Left ventricle myocardium inferior (tissue), 1 donor: ENCODE results near the gene KIAA1755. TPM values are rescaled to one million over a fixed set of nuclear protein-coding genes. Genes with fewer than 3 reads are reported as not detected.

Experiments used
- DNase-seq: peaks from one replicate; pipeline ENCODE4 v3.0.0-alpha.2; 2020
- H3K27ac ChIP-seq: fragments of 200-600 bp; replicated peaks from 2 replicates; pipeline ENCODE4 v1.8.0; 2021
- H3K27me3 ChIP-seq: fragments of 200-600 bp; 2 replicates; pipeline ENCODE4 v1.8.0; 2021; ENCODE audit warnings: low read depth
- H3K36me3 ChIP-seq: fragments of 200-600 bp; 2 replicates; pipeline ENCODE4 v1.8.0; 2021
- H3K4me1 ChIP-seq: fragments of 200-600 bp; 2 replicates; pipeline ENCODE4 v1.8.0; 2021
- H3K4me3 ChIP-seq: fragments of 200-600 bp; 2 replicates; pipeline ENCODE4 v1.8.0; 2021; ENCODE audit warnings: mild to moderate bottlenecking, moderate library complexity
- H3K9me3 ChIP-seq: fragments of 200-600 bp; replicated peaks from 2 replicates; pipeline ENCODE4 v1.8.0; 2021
- intact Hi-C: fragments of 100-400 bp; cut with micrococcal nuclease; formaldehyde crosslinking; loops from one replicate; pipeline ENCODE4 v1.11.0; 2022
- total RNA-seq: library from RNA; stranded (reverse); fragmentation: NEBNext Ultra II Directional; extraction: Animal tissue kit (Norgen Biotek cat#: 25700); gene quantifications from one replicate; pipeline ENCODE4 v1.2.1, GENCODE V29; 2021
- TF ChIP-seq, protein P1 (sequence below): fragments of 200-600 bp; IDR thresholded peaks from 2 replicates; pipeline ENCODE4 v1.8.0; 2021; ENCODE audit warnings: antibody characterized with exemption, mild to moderate bottlenecking, borderline replicate concordance
- donor health status: DM: no; HTN: yes; CAD: no; lungs with severe emphysema.

Gene KIAA1755
- total RNA-seq, 1 donor from 2014 or later: 7.1 TPM

GRCh38 chr20:38226553-38226952 lies 34.0 kb downstream of the KIAA1755 start:
- intact Hi-C loops: no loop called here
- H3K9me3 ChIP-seq: no peaks in the 10 kb centered on the region
- no peak overlapping the region for H3K27ac ChIP-seq

DNA sequence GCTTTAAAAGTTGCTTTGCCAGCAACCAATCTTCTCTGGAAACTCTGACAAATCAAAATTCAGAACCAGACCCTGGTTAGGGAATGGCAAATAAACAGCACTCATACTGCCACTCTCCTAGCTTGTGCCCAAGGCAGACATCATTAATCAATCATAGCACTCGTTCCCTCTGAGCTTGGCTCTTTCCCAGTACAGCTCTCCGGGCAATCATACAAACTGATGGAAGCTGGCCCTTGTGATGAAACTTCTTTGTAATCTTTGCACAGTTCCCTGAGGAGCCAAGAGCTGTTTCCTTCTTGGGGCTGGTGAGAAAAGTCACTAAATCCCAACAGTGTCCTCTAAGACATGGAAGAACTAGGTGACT lies 34.7 kb downstream of the KIAA1755 start:
- Histone ChIP-seq H3K4me3 (no peak overlapping the region), H3K36me3 (no peaks in the 10 kb centered on the region)

More at GRCh38 chr20:38226553-38226952, 34.0 kb downstream of the KIAA1755 start:
- TF ChIP-seq, protein P1, sequence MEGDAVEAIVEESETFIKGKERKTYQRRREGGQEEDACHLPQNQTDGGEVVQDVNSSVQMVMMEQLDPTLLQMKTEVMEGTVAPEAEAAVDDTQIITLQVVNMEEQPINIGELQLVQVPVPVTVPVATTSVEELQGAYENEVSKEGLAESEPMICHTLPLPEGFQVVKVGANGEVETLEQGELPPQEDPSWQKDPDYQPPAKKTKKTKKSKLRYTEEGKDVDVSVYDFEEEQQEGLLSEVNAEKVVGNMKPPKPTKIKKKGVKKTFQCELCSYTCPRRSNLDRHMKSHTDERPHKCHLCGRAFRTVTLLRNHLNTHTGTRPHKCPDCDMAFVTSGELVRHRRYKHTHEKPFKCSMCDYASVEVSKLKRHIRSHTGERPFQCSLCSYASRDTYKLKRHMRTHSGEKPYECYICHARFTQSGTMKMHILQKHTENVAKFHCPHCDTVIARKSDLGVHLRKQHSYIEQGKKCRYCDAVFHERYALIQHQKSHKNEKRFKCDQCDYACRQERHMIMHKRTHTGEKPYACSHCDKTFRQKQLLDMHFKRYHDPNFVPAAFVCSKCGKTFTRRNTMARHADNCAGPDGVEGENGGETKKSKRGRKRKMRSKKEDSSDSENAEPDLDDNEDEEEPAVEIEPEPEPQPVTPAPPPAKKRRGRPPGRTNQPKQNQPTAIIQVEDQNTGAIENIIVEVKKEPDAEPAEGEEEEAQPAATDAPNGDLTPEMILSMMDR: no peak
- H3K36me3 ChIP-seq: no peaks in the 10 kb centered on the region
- no peak overlapping the region for H3K4me3 ChIP-seq
- peaks cover 4% of the 10 kb centered on the region for H3K27me3 ChIP-seq
- DNase-seq: no peak
- H3K4me1 ChIP-seq: peaks cover 5% of the 10 kb centered on the region

DNA sequence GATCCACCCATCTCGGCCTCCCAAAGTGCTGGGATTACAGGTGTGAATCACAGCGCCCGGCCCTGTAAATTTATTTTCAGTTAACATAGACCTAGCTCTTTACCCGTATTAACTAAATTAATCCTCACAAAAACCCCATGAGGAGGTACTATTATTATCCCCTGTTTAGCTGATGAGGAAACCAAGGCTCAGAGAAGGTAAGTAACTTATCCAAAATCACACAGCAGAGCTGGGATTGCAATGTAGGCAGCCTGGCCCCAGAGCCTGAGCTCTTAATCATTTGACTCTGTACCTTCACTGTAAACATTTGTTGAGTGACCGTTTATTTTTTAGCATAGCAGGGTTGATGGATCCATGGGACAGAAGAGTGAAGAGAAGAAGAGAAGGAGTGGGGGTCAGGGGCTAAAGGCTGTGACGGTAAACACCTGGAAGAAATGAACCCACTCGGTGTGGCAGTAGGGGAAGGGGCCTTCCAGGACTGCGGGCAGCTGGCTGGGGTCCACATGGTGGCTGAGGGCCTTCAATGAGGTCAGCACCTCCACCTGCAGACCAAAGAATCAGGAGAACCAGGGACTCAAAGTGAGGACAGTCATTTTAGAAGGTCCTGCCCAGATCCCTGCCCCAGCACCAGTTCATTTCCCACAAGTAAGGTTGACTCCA lies 35.2 kb downstream of the KIAA1755 start:
- Histone ChIP-seq H3K27ac (no peak overlapping the region), H3K36me3 (no peaks in the 10 kb centered on the region), H3K4me3 (no peak overlapping the region), H3K4me1 (peaks cover 4% of the 10 kb centered on the region), H3K27me3 (no peaks in the 10 kb centered on the region), H3K9me3 (no peaks in the 10 kb centered on the region)
- DNase-seq: no peak
- TF ChIP-seq, protein P1: no peak
- intact Hi-C loops: no loop called here

More for the DNA sequence above, 34.7 kb downstream of the KIAA1755 start:
- H3K4me1 ChIP-seq: peaks cover 2% of the 10 kb centered on the region
- peaks cover under 1% of the 10 kb centered on the region for H3K27me3 ChIP-seq
- H3K27ac ChIP-seq: no peak overlapping the region
- intact Hi-C loops: no loop called here
- DNase-seq: no peak
- no peaks in the 10 kb centered on the region for H3K9me3 ChIP-seq
- TF ChIP-seq, protein P1: no peak

- Histone ChIP-seq H3K27me3 (no peaks in the 10 kb centered on the region), H3K9me3 (no peaks in the 10 kb centered on the region), H3K27ac (no peak overlapping the region), H3K4me3 (no peak overlapping the region), H3K36me3 (no peaks in the 10 kb centered on the region), H3K4me1 (peaks cover 4% of the 10 kb centered on the region)
- no peak for DNase-seq
- intact Hi-C loops: loop anchor here (5.0 kb wide), 1 partner anchor 167 kb away; no protein-coding TSS in a partner anchor
- TF ChIP-seq, protein P1: no peak
Measured at GRCh38 chr20:38224531-38224930, 36.0 kb downstream of the KIAA1755 start.

GRCh38 chr20:38223743-38224100 lies 36.8 kb downstream of the KIAA1755 start:
- intact Hi-C loops: loop anchor here (5.0 kb wide), 1 partner anchor 166 kb away; no protein-coding TSS in a partner anchor

More at GRCh38 chr20:38223743-38224100, 36.8 kb downstream of the KIAA1755 start:
- Histone ChIP-seq H3K9me3 (no peaks in the 10 kb centered on the region), H3K4me3 (no peak overlapping the region), H3K36me3 (no peaks in the 10 kb centered on the region), H3K27me3 (no peaks in the 10 kb centered on the region), H3K27ac (no peak overlapping the region), H3K4me1 (peaks cover 4% of the 10 kb centered on the region)
- TF ChIP-seq, protein P1: no peak
- no peak for DNase-seq
